Endothelial cell of umbilical vein (primary cell): ENCODE results near the gene ZNRF3. TPM values are rescaled to one million over a fixed set of nuclear protein-coding genes. Genes with fewer than 3 reads are reported as not detected.

Source experiments
- BruUV-seq: library from RNA; stranded (reverse); fragments of 400-500 nt; replicated peaks from 2 replicates; lab custom pipeline; 2021; lab: Mats Ljungman, UMichigan
- CTCF ChIA-PET: fragments of 300-600, 350-600 bp; sonication (Branson Sonifier 250); formaldehyde crosslinking; loops from one replicate; lab custom pipeline; 2021; ENCODE audit warnings: antibody characterized with exemption, inconsistent platforms; lab: Charles Lee
- POLR2A ChIA-PET: fragments of 300-600, 350-600 bp; sonication (Branson Sonifier 250); formaldehyde crosslinking; loops from one replicate; lab custom pipeline; 2021; ENCODE audit warnings: antibody characterized with exemption, inconsistent platforms; lab: Charles Lee
- DNase-seq: peaks from one replicate; pipeline ENCODE4 v3.0.0-alpha.2; 2011; ENCODE audit warnings: low read depth, low spot score
- FAIRE-seq: peaks from 2 replicates; lab custom pipeline; 2011; peaks lifted over from hg19 to GRCh38; lab: Jason Lieb, UNC
- H2AFZ ChIP-seq: 2 replicates; pipeline ENCODE4 v1.6.0; 2012; ENCODE audit warnings: low read depth, low read length, control low read depth, inconsistent platforms
- H3K27ac ChIP-seq: 2 replicates; pipeline ENCODE4 v1.5.1; 2011; ENCODE audit warnings: low read depth, mild to moderate bottlenecking, control low read depth, low read length, moderate library complexity; ENCODE audit not compliant: insufficient read depth
- H3K27me3 ChIP-seq, 2 experiments: 2 replicates each; pipeline versions ENCODE4 v1.6.0 to v1.6.1; 2011; ENCODE audit warnings: low read length in 2 of 2, mixed read lengths in 1 of 2; ENCODE audit not compliant: control insufficient read depth in 2 of 2, insufficient read depth in 2 of 2
- H3K36me3 ChIP-seq, 2 experiments: 2 replicates in 1 of 2; 3 replicates in 1 of 2; pipeline ENCODE4 v1.5.1; 2011; ENCODE audit warnings: low read length in 2 of 2, mild to moderate bottlenecking in 1 of 2, moderate library complexity in 1 of 2; ENCODE audit not compliant: control insufficient read depth in 2 of 2, insufficient read depth in 2 of 2; ENCODE audit errors: extremely low read depth in 1 of 2
- H3K4me1 ChIP-seq: 3 replicates; pipeline ENCODE4 v1.5.1; 2011; ENCODE audit warnings: mild to moderate bottlenecking, low read length; ENCODE audit not compliant: control insufficient read depth, insufficient read depth; ENCODE audit errors: extremely low read depth
- H3K4me2 ChIP-seq: 2 replicates; pipeline ENCODE4 v1.6.1; 2011; ENCODE audit warnings: low read length, control low read depth, mixed read lengths; ENCODE audit not compliant: insufficient read depth
- H3K4me3 ChIP-seq, 3 experiments: fragments of 200-600 bp in 1 of 3; sonication (generic), shearing (Covaris generic) in 1 of 3; replicated peaks in 1 of 3; 2 replicates each; pipeline ENCODE4 v1.5.1; 2011 to 2016; ENCODE audit warnings: control low read depth in 3 of 3, low read length in 3 of 3, mild to moderate bottlenecking in 2 of 3, inconsistent platforms in 1 of 3, low read depth in 1 of 3, moderate library complexity in 1 of 3; ENCODE audit not compliant: insufficient read depth in 1 of 3
- H3K79me2 ChIP-seq: 2 replicates; pipeline ENCODE4 v1.6.0; 2012; ENCODE audit warnings: low read length, inconsistent platforms; ENCODE audit not compliant: control insufficient read depth, insufficient read depth
- H3K9ac ChIP-seq: replicated peaks from 2 replicates; pipeline ENCODE3; 2011; ENCODE audit warnings: low read length, control low read depth; ENCODE audit not compliant: insufficient read depth; ENCODE audit errors: extremely low read depth
- H3K9me1 ChIP-seq: replicated peaks from 3 replicates; pipeline ENCODE4 v1.6.0; 2011; ENCODE audit warnings: mild to moderate bottlenecking, low read length; ENCODE audit not compliant: control insufficient read depth, insufficient read depth; ENCODE audit errors: extremely low read depth
- H3K9me3 ChIP-seq: replicated peaks from 2 replicates; pipeline ENCODE4 v1.5.1; 2012; ENCODE audit warnings: low read length, inconsistent platforms; ENCODE audit not compliant: control insufficient read depth, insufficient read depth
- H4K20me1 ChIP-seq: replicated peaks from 2 replicates; pipeline ENCODE3; 2011; ENCODE audit warnings: mild to moderate bottlenecking, low read length; ENCODE audit not compliant: control insufficient read depth, insufficient read depth; ENCODE audit errors: extremely low read depth
- CTCF ChIP-seq, 2 donors: IDR thresholded peaks; 1 replicate in 1 of 2; 2 replicates in 1 of 2; pipeline ENCODE4 v1.5.1; 2011; ENCODE audit warnings: low read length in 2 of 2, mild to moderate bottlenecking in 2 of 2, moderate library complexity in 2 of 2, control low read depth in 1 of 2, inconsistent platforms in 1 of 2, low read depth in 1 of 2; ENCODE audit not compliant: insufficient read depth in 1 of 2; ENCODE audit errors: extremely low read depth in 1 of 2
- EZH2 ChIP-seq: IDR thresholded peaks from 2 replicates; pipeline ENCODE4 v1.6.1; 2012; ENCODE audit warnings: borderline replicate concordance, low read depth, mild to moderate bottlenecking, moderate library complexity, low read length, inconsistent platforms; ENCODE audit not compliant: severe bottlenecking
- FOS ChIP-seq: IDR thresholded peaks from 2 replicates; pipeline ENCODE4 v1.6.1; 2011; ENCODE audit warnings: mild to moderate bottlenecking, low read length, moderate library complexity, borderline replicate concordance; ENCODE audit not compliant: insufficient read depth
- GATA2 ChIP-seq: IDR thresholded peaks from 2 replicates; pipeline ENCODE4 v1.7.0; 2011; ENCODE audit warnings: low read depth, mild to moderate bottlenecking, moderate library complexity, mixed read lengths, low read length; ENCODE audit not compliant: insufficient read length, insufficient read depth
- JUN ChIP-seq: IDR thresholded peaks from 2 replicates; pipeline ENCODE4 v1.6.1; 2011; ENCODE audit warnings: borderline replicate concordance, low read depth; ENCODE audit not compliant: insufficient read length, insufficient read depth
- MYC ChIP-seq: IDR thresholded peaks from one replicate; pipeline ENCODE4 v1.6.1; 2011; ENCODE audit warnings: mild to moderate bottlenecking, low read depth, low read length
- POLR2A ChIP-seq: IDR thresholded peaks from 2 replicates; pipeline ENCODE4 v1.6.1; 2012; ENCODE audit warnings: low read depth, mild to moderate bottlenecking, control low read depth, low read length
- POLR2AphosphoS5 ChIP-seq: IDR thresholded peaks from 2 replicates; pipeline ENCODE4 v1.6.1; 2012; ENCODE audit warnings: low read depth, mild to moderate bottlenecking, control low read depth, low read length, moderate library complexity; ENCODE audit not compliant: insufficient read depth
- dilution Hi-C: fragments of 300-500 bp; cut with MboI; formaldehyde crosslinking; loops from one replicate; pipeline ENCODE4 v1.15.0; 2019; ENCODE audit warnings: low sequenced_read_pairs; ENCODE audit not compliant: extremely low pct_ligation_motif_present
- intact Hi-C: fragments of 100-400 bp; cut with micrococcal nuclease; formaldehyde crosslinking; loops from one replicate; pipeline ENCODE4 v1.10.0; 2022
- polyA plus RNA-seq, 4 experiments: library from polyadenylated mRNA; depleted of rRNA in 3 of 4; stranded (reverse) in 3 of 4; unstranded in 1 of 4; fragments of >200 nt; gene quantifications; 2 replicates each; pipeline versions ENCODE4 v1.2.1 to v1.2.3, GENCODE V29; 2011 to 2012; ENCODE audit warnings: missing spikeins in 1 of 4
- total RNA-seq: library from RNA; stranded (reverse); gene quantifications from 2 replicates; pipeline ENCODE4 v1.2.3, GENCODE V29; 2021
- TF ChIP-seq, protein P1 (sequence below): IDR thresholded peaks from 2 replicates; pipeline ENCODE4 v1.6.1; 2011; ENCODE audit not compliant: insufficient read depth, insufficient read length

Gene ZNRF3
- total and polyA plus RNA-seq, 2 donors (not counting 3 experiments of a cell fraction or from before 2014, with no cell fraction given): 2.7 to 5.2 TPM

DNA sequence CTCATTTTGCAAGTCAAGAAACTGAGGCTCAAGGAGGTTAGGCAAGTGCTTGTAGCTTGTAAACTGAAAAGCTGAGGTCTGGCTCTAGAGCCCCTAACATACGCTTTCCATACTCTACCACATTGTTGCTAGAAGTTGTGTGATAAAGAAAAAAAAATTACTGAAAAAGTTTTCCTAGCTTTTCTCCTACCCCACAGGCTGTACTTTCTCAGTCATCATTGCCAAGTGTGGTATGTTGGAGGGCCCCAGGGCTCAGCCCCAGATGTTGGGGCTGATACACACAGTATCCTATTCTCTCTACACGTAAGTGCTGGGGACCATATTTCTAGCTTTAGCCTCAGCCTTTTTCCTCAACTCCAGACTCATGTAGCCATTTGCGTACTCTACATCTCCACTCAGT, 205.4 kb downstream of the ZNRF3 start:
- no peaks in the 10 kb centered on the region for H3K79me2 ChIP-seq
- ChIA-PET POLR2A (no interaction called here), CTCF (interaction anchor here (1.3 to 1.7 kb wide), 3 partner anchors 48 to 157 kb away, joined by 3 read pairs; no protein-coding TSS in a partner anchor)
- no peaks in the 10 kb centered on the region for H4K20me1 ChIP-seq
- H3K4me3 ChIP-seq: no peak overlapping the region
- TF ChIP-seq GATA2 (no peak), JUN (no peak), POLR2A (no peak), FOS (no peak), POLR2AphosphoS5 (no peak), CTCF (IDR thresholded peaks at IDR 0.05; ENCODE audit: extremely low read depth in 1 of 2, insufficient read depth in 1 of 2, low read depth in 1 of 2, low read length in 2 of 2) (no peak), MYC (no peak), EZH2 (no peak)
- TF ChIP-seq, protein P1, sequence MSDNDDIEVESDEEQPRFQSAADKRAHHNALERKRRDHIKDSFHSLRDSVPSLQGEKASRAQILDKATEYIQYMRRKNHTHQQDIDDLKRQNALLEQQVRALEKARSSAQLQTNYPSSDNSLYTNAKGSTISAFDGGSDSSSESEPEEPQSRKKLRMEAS: no peak
- H3K4me1 ChIP-seq: no peaks in the 10 kb centered on the region
- no peak for FAIRE-seq
- no peaks in the 10 kb centered on the region for H3K36me3 ChIP-seq
- no peak overlapping the region for H3K9ac ChIP-seq
- BruUV-seq: no TSS peak
- no peak overlapping the region for H3K4me2 ChIP-seq
- intact Hi-C loops: no loop called here
- no peak for DNase-seq
- no peaks in the 10 kb centered on the region for H3K9me1 ChIP-seq
- peaks cover 10 to 17% of the 10 kb centered on the region in 2 experiments for H3K27me3 ChIP-seq
- no peaks in the 10 kb centered on the region for H3K9me3 ChIP-seq
- no peak overlapping the region for H3K27ac ChIP-seq
- no peak overlapping the region for H2AFZ ChIP-seq
- dilution Hi-C loops: no loop called here
